Melanocyte of skin (primary cell): Measurements from ENCODE around the gene MARF1. TPM values are rescaled to one million over a fixed set of nuclear protein-coding genes. Genes with fewer than 3 reads are reported as not detected.

Experiments used
- total RNA-seq, 2 donors: library from RNA; depleted of rRNA; stranded (reverse); fragments of >200 nt; gene quantifications; 2 replicates each; pipeline ENCODE4 v1.2.3, GENCODE V29; 2012

MARF1 gene, protein sequence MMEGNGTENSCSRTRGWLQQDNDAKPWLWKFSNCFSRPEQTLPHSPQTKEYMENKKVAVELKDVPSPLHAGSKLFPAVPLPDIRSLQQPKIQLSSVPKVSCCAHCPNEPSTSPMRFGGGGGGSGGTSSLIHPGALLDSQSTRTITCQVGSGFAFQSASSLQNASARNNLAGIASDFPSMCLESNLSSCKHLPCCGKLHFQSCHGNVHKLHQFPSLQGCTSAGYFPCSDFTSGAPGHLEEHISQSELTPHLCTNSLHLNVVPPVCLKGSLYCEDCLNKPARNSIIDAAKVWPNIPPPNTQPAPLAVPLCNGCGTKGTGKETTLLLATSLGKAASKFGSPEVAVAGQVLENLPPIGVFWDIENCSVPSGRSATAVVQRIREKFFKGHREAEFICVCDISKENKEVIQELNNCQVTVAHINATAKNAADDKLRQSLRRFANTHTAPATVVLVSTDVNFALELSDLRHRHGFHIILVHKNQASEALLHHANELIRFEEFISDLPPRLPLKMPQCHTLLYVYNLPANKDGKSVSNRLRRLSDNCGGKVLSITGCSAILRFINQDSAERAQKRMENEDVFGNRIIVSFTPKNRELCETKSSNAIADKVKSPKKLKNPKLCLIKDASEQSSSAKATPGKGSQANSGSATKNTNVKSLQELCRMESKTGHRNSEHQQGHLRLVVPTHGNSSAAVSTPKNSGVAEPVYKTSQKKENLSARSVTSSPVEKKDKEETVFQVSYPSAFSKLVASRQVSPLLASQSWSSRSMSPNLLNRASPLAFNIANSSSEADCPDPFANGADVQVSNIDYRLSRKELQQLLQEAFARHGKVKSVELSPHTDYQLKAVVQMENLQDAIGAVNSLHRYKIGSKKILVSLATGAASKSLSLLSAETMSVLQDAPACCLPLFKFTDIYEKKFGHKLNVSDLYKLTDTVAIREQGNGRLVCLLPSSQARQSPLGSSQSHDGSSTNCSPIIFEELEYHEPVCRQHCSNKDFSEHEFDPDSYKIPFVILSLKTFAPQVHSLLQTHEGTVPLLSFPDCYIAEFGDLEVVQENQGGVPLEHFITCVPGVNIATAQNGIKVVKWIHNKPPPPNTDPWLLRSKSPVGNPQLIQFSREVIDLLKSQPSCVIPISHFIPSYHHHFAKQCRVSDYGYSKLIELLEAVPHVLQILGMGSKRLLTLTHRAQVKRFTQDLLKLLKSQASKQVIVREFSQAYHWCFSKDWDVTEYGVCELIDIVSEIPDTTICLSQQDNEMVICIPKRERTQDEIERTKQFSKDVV (N-terminal part only)
- 10 to 100 TPM; 16.9 to 17.0 TPM for total RNA-seq

DNA sequence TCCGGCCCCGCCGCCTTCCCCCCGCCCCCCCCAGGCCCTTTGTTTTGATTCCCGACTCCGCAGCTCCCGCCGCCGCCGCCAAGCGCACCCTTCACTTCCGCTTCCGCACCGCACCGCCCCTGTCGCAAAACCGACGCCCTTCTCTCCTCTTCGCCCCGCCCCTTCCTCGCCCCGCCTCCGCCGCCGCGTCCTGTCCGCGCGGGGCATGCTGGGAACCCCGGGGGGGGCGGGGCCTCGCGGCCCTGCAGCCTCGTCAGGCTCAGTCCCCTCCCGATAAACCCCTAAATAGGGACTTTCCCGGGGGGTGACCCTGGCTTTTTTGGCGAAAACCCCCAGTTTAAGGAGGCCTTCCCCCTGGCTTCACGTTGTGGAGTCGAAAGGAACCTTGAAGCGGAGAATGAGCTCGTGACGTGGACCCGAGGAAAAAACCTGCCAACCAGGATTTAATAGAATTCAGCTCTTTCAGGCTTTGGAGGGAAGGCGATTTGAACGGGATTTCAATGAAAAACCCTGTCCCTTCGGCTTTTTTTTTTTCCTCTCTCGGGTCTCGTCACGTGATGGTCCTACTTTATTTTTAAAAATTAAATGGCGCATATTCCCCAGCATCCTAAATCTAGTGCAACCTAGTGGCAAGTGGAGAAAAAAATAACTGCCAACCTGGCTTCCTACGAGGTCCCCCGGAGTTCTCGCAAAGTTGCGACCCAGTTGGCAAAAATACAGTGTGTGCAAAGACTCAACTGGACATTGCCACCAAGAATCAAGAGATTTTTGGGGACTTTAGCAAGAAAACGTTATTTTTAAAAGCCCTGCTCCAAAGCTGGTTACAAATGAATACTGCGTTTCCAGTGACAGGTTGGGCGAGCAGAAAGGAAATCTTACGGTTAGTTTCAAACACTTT is at the start of gene MARF1:
MARF1 (minus strand) TSS at position 107 of the 898 bp plus-strand sequence. CDS start 3,921 bp downstream, outside the sequence.

DNA sequence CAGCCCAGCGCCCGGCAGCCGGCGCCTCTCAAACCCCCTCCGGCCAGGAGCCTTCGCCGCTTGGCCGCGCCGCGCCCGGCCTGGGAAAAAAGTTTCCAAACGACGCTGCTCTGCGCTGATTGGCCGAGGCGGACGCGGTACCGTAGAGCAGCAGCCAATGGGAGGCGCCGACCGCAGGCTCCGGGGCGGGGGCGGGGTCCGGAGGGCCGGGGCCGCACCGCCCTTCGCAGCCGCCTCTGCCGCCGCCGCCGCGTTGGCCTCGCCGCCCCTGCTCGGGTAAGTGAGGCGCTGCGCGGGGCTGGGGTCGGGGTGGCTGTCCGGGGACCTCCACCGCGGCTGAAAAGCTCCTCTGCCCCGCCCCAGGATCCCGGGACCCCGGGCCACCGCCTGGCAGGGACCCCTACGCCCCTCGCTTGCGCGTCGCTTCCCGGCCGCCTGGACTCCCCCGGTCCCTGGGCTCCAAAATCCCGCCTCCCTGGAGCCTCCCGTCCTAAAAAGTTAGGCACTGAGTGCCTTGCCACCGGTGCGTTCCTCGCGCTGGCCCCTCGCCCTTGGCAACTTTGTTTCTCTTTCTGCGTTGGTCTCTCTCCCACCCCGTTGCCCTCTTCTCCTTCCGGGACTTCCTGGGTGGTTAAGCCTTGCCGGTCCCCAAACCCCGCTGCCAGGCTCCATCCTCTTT is 7.2 kb upstream of the MARF1 start, which contains the start of gene NDE1:
NDE1 (plus strand) TSS at position 227 of the 679 bp plus-strand sequence. CDS start 14,534 bp downstream, outside the sequence.

Other genes with a start within 250 kb of the MARF1 start
- gene MPV17L, start 247.4 kb downstream of the MARF1 start, total RNA-seq: 1 to 10 TPM in 1 of 2 donors, under 1 TPM in 1; 0.33 to 1.0 TPM
- 1 to 10 TPM in 1 of 2 donors, under 1 TPM in 1; 0.33 to 5.5 TPM for gene BMERB1, start 208.6 kb downstream of the MARF1 start, total RNA-seq
- 10 to 100 TPM; 56.9 to 61.6 TPM for gene NDE1, start 7.1 kb upstream of the MARF1 start, total RNA-seq
- gene MYH11, start 213.9 kb upstream of the MARF1 start, total RNA-seq: not detected
- 10 to 100 TPM; 37.2 to 46.6 TPM for gene CEP20, start 245.4 kb upstream of the MARF1 start, total RNA-seq